GM19372 (cell line): ENCODE data around the gene CA5B.
A peak's percentile ranks its signal among the peaks of the same experiment; 100 is the strongest.
"Not testable (repeated sequence)": the region's sequence is repeated elsewhere in the genome, so short reads cannot be mapped to it uniquely, and the experiment has no call there.

ENCODE experiments used
- ATAC-seq: cut with Tn5 transposase; IDR thresholded peaks from one replicate; pipeline ENCODE4 v1.9.1; 2021; ENCODE audit warnings: mild to moderate bottlenecking, low read depth, moderate library complexity; ENCODE audit not compliant: unreplicated experiment

The CA5B gene

DNA sequence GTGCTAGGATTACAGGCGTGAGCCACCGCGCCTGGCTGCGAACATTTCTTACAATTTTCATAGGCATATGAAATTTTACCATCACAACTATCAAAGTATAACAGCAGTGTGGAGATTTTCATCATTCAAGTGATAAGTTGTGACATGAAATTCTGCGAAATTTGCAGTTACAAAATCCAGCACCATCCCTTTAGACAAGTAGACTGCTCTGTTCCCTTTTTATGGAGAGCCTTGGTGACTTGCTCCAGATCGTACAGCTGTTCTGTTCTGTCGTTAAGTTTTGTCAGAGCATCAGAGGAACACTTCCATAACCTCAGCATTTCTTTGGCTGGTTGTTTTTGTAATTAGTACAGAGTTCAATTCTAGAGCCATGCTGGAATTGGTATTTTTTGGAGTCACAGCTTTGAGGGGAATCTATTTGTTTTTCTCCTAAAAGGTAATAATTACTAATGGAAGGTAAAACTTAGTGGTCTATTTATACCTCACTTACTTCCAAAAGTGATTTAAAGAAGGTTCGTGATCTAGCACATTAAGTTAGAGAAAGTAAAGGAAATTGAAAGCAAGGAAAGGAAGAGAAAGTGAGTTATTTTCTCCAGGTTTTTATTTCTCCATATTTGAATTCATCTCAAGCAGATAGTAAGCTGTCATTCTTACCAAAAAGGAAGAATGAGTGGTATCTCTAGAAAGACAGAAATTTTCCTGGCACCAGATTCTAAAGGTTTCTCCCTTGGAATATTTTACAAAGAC is 74.3 kb downstream of the CA5B start:
- ATAC-seq, result no peak

DNA sequence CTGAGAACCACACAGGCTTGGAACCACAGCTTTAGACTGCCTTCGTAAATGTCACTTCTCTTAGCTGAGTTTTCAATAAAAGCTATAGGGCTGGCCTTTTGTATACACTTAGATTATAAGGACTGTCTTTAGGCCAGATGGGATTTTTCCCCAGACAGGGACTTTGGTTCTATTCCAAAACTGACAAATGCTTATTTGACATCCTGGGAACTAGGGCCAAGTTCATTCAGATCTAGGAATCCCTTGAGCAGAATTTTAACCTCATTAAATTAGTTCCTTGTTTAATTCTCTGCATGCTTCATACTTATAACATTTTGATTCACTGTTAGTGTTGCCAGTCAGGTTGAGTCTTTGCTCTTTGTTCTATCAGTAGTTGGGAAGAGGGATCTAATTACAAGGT is 75.3 kb downstream of the CA5B start:
- no peak for ATAC-seq

DNA sequence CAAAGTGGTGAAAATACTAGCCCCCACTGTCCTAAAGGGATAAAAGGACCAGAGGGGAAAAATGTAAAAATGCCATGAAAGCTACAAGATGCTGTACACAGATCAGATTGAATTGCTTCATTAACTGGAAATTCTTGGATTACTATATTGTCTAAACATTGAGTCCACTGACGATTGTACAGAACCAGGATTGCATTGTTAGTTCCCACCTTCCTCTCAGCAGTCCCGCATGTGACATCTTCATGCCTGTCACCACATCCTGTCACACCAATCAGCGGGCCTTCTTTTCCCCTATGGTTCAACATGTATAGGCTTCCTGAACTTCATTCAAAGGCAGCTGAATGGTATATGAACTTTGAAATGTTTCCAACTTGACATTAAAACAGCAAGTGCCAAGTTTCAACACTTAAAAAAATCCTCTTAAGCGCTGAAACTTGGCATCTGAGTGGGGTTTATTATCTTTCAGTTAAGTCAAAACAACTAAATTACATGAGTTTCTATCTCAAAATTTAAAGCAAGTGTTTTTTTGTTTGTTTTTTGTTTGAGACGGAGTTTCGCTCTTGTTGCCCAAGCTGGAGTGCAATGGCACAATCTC is 76.8 kb downstream of the CA5B start:
- no peak for ATAC-seq

DNA sequence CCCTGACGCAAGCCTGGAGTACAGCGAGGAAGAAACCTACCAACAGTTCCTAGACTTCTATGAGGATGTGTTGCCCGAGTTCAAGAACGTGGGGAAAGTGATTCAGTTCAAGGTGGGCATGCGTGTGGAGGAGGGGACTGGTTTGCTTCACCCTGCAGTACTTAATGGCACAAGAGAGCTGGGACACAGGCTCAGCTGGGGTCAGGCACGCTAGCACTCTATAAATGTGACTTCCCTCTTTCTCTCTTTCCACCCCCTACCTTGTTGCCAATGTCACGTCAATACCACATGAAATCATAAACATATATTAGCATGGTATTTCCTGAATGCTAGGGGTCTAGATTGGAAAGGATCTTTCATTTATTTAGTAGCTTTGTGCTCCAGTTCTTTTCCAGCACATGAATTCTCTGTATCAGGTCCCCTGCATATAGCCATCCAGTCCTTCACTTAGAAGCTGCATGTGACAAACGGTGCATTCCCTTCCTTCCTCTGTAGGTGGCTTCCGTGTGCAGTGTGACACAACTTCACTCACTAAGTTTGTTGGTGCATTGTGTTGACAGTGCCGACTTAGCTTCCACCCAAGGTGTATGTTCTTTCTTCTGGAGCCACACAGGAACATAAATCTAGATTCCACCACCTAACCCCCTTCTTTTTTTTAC is 77.8 kb downstream of the CA5B start:
- peak; percentile 80 for ATAC-seq

DNA sequence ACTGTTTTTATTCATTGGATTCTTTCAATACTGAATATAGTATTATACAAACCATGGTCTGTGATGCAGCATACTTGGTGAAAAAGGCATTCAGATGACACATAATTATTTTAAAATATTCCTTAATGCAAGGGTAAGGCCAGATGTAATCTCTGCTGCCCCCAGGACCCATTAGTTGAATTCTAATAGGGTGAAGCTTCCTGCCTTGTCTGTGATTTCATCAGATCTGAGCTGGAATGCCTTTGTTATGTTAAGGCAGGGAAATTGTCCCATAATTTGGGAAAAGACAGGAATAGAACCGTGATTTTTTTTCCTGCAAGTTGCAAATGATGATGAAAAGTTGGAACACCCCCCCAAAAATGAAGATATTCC is 78.4 kb downstream of the CA5B start:
- ATAC-seq, result no peak

DNA sequence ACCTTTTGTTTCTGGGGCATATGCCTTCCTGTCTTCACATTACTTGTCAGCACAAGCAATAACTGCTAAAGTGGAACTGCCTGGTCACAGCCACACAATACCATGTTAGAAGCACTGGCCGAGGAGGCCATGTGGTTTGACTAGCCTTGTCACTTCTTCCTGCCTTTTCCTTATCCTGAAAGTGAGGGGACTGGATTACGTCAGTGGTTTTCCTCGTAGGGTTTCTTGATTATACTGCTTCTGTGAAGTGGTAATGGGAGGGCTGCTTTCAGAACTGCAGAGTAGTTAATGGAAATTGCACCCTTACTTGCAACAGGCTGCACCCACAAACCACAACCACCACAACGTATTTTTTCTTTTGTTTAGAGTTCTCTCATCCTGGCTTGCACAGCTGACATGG is 78.8 kb downstream of the CA5B start:
- no peak for ATAC-seq

DNA sequence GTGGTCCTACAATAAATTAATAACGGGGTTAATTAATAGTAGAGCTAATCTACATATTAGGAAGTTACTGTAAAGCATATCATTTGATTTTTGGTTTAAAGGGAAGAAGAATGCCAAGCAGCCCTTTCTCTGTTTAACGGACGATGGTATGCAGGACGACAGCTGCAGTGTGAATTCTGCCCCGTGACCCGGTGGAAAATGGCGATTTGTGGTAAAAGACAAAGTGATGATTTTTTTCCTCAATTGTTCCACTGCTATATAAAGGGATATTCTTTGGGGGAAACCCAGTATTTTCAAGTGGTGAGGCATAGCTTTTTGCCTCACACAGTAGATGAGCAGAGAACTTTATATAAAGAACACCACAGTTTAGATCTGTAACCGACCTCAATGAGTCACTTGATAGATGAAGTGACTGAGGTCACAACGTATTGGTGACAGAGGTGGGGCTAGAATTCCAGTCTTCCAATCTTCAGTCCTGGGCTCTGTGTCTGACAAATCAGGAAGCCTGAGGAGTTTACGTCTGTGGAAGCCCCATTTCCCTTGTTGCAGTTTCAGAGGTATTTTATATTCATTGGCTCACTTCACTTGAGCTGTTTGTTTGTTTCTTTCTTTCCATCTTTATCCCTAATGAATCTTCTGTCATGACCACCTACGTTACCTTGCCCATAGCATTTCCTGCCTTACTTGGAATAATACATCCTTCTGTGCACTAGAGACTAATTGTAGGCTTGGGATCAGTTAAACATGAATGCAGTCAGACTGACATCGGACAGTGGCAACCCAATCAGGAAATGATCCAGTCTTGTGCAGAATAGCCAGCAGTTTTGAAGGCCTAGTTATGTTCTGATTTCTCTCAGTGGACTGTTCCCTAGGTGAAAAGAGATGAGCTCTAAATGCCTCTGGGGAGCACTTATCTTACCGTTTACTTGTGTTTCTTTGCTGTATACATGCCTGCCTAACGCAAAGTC is 82.3 kb downstream of the CA5B start:
- no peak for ATAC-seq

DNA sequence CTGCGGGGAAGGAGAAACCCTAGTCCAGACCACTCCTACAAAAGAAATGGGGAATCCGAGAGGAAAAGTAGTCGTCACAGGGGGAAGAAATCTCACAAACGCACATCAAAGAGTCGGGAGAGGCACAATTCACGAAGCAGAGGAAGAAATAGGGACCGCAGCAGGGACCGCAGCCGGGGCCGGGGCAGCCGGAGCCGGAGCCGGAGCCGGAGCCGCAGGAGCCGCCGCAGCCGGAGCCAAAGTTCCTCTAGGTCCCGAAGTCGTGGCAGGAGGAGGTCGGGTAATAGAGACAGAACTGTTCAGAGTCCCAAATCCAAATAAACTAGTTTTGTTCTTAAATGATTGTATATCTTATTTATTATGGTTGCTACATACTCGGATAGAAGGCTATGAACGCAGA is 84.9 kb downstream of the CA5B start:
- no peak for ATAC-seq

DNA sequence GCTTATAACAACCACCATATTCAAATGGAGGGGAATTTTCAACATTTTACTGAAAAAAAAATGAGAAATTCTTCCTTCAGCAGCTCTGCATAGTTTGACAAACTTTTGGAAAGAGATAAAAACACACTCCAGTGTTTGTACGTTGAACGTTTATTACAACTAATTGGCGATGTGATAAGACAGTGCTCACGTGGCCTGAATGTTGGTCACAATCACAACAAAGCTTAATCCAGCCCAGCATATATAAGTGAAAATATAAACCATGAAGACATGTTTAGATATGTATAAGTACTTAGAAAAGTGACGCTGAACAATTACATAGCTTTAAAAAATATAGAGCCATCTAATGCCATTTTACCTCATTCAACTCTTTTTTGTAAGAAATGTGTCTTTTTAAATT is 87.9 kb downstream of the CA5B start:
- no peak for ATAC-seq

DNA sequence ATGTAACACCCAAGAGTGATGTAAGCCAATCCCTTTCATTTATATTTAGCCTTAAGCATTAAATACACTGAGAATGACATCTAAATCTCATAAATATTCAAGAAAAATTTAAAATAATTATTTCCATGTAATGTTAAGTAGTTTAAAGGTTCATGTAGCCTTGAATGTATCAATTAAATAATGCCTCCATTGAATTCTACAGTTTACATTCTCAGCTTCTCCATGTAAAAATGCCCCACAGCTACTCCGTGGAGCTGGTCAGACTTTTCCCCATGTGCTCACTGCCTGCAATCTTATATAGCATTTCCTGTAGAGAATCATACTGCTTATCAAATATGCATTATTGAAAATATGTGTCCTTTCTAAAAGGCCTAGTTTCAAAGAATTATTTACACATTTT is 91.1 kb downstream of the CA5B start:
- no peak for ATAC-seq

DNA sequence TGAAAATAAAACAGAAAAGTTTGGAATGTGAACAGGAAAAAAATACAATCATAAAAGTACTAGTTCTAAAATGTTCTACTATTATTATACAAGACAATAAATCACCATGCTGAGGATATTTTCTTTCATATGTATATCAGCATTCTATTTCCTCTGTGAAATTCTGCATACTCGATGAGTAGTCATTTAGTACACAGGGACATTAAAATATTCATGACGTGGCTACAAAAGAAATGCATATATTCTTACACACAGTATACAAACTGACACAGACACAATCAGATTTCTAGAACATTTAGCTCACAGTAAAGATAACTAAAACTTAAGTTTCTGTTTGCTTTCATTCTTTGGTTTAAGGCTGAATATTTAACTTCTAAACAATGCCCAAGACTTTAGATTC is 93.3 kb downstream of the CA5B start:
- not testable (repeated sequence) for ATAC-seq

DNA sequence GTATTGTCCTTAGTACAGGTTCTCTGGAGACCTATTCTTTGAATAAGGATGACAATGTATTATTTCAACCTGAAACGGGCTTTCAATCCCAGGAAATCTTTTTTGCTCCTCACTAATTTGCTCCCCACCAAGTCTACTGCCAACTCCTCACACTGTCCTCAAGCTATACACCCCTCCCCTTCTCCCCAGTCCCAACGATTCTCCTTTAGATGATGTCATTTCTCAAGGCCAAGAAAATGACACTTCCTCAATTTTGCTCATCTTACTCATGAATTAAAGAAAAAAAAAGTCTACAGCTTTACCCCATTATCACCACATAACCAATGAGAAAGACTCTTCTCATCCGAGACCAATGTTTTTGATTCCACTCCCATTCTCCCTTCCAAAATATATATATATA is 96.0 kb downstream of the CA5B start:
- ATAC-seq, result no peak

DNA sequence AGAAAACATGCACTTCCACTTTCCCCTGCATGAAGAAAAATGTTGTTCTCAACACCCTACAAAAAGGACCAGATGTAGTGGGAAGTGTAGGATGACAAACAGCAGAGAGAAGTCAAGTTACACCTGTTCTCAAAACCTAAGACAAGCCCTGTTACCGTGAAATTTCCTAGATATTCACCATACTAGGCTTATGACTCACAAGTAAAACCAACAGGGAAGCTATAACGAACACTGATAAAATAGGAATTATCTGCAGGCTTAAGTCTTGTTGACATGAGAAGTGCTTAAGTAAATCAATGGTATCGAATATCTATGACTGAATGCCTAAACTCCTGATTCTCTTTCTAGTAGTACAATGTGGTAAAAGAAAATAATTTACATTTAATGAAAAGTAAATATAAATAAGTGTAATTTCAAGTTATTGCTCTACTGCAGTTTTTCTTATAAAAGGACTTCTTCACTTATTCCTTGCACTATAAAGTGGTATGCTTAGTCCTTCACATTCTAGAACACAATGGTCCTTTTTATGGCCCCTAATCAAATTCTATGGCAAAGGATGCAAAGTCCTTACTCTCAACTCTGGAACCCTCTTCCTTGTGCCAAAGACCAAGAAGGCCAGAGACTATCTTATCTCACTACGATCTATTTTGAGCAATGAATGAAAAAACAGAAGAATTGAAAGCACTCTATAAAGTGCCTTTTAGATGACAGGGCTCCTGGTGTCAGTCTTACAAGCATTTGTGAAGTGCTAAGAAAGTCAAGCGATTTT is 96.9 kb downstream of the CA5B start:
- ATAC-seq, result no peak
